ENCODE results near the gene SELENOM.

The SELENOM gene

DNA sequence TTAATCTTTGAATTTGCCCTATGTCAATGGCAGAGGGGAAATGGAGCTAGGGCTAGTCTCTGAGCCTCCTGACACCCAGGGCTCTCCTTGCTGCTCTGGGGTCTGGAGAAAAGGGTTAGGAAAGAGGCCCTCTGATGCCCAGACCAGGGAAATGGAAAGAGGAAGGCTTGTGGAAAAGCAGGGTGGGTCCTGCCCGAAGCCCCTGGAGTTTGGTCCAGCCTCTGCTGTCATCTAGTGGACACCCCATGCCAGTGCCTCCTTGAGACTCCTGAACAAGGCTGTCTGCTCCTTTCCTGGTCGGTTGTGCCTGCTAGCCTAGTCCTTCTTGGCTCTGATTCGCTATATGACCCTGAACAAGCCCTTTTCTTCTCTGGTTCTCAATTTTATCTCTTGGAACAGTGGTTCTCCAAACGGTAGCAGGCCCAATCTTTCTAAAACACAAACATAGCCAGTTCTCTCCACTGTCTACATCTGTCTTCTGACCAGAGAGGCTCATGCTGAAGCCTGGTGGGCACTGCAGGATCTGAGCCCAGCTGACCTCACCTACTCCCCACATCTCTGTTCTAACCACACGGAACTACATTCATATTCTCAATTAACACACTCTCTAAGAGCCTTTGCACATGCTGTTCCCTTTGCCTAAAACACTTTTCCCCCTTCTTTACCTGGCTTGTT is 41.7 kb upstream of the SELENOM start:
- Histone ChIP-seq H3K27me3 (ENCODE audit: control insufficient read depth, low read length) (peaks cover 2% of the 10 kb centered on the region; the same call in 1 of the 2 replicates), H3K27ac (ENCODE audit: low read depth, low read length) (no peak overlapping the region), H3K4me2 (ENCODE audit: low read length) (no peak overlapping the region), H3K4me1 (ENCODE audit: control insufficient read depth, low read length) (no peaks in the 10 kb centered on the region), H3F3A (ENCODE audit: control insufficient read depth, insufficient read depth) (no peaks in the 10 kb centered on the region), H3K9me2 (replicated peaks; ENCODE audit: control insufficient read depth, low read length) (no peaks in the 10 kb centered on the region), H3K36me3 (ENCODE audit: control insufficient read depth, low read length) (no peaks in the 10 kb centered on the region), H3K9me3 (ENCODE audit: control insufficient read depth, insufficient read depth, low read length) (peaks cover 10% of the 10 kb centered on the region; the same call in 1 of the 2 replicates), H3K4me3 (ENCODE audit: low read length) (no peak overlapping the region), H4K20me1 (ENCODE audit: control insufficient read depth, insufficient read depth, low read depth, low read length) (no peaks in the 10 kb centered on the region), H3K79me2 (ENCODE audit: control insufficient read depth, low read length) (no peaks in the 10 kb centered on the region)
- peak; percentile 79 for TF ChIP-seq CTCF (IDR thresholded peaks at IDR 0.05; ENCODE audit: low read depth, low read length, poor library complexity, severe bottlenecking)
- TF ChIP-seq EZH2phosphoT487 (IDR thresholded peaks at IDR 0.05; ENCODE audit: borderline replicate concordance, low read length): no peak

DNA sequence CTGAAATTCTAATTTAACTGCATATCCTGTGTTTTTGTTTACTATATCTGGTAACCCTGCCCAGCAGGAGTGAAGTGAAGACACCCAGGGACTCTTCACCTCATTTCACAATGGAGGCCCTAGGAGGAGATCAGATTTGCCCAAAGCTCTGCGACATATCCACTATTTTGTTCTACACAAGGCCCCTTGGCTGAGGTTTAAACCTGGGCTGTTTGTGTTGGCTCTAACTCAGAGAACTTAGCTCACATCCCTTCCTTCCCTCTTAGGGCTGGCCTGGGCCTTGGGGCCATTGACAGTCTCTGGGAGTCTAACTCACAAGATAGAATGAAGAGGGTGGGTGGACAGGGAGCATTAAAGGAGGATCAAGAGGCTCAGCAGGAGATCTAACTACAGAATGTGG is 41.1 kb upstream of the SELENOM start:
- Histone ChIP-seq H3K4me1 (ENCODE audit: control insufficient read depth, low read length) (no peaks in the 10 kb centered on the region), H3K27ac (ENCODE audit: low read depth, low read length) (no peak overlapping the region), H3K9me3 (ENCODE audit: control insufficient read depth, insufficient read depth, low read length) (peaks cover 10% of the 10 kb centered on the region; the same call in 1 of the 2 replicates), H3K79me2 (ENCODE audit: control insufficient read depth, low read length) (no peaks in the 10 kb centered on the region), H4K20me1 (ENCODE audit: control insufficient read depth, insufficient read depth, low read depth, low read length) (no peaks in the 10 kb centered on the region), H3K9me2 (replicated peaks; ENCODE audit: control insufficient read depth, low read length) (no peaks in the 10 kb centered on the region), H3K4me3 (ENCODE audit: low read length) (no peak overlapping the region), H3K27me3 (ENCODE audit: control insufficient read depth, low read length) (peaks cover 2% of the 10 kb centered on the region; the same call in 1 of the 2 replicates), H3K4me2 (ENCODE audit: low read length) (no peak overlapping the region), H3F3A (ENCODE audit: control insufficient read depth, insufficient read depth) (no peaks in the 10 kb centered on the region), H3K36me3 (ENCODE audit: control insufficient read depth, low read length) (no peaks in the 10 kb centered on the region)
- TF ChIP-seq EZH2phosphoT487 (IDR thresholded peaks at IDR 0.05; ENCODE audit: borderline replicate concordance, low read length) (no peak), CTCF (IDR thresholded peaks at IDR 0.05; ENCODE audit: low read depth, low read length, poor library complexity, severe bottlenecking) (no peak)

DNA sequence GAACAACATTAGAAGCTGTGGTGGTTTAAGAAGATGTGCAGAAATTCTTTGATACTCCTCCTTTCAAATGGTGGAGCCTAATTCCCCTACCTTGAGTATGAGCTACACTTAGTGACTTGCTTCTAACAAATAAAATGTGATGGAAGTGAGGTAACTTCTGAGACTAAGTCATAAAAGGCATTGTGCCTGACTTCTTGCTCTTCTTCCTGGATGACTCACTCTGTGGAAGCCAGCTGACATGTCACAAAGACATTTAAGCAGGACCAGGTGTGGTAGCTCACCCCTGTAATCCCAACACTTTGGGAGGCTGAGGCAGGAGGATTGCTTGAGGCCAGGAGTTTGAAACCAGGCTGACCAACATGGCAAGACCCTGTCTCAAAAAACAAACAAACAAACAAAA is 36.9 kb upstream of the SELENOM start:
- Histone ChIP-seq H3K4me2 (ENCODE audit: low read length) (no peak overlapping the region), H3K9me3 (ENCODE audit: control insufficient read depth, insufficient read depth, low read length) (peaks cover 10% of the 10 kb centered on the region; the same call in 1 of the 2 replicates), H3K27me3 (ENCODE audit: control insufficient read depth, low read length) (peaks cover 2% of the 10 kb centered on the region; the same call in 1 of the 2 replicates), H4K20me1 (ENCODE audit: control insufficient read depth, insufficient read depth, low read depth, low read length) (no peaks in the 10 kb centered on the region), H3K9me2 (replicated peaks; ENCODE audit: control insufficient read depth, low read length) (no peaks in the 10 kb centered on the region), H3F3A (ENCODE audit: control insufficient read depth, insufficient read depth) (no peaks in the 10 kb centered on the region), H3K79me2 (ENCODE audit: control insufficient read depth, low read length) (no peaks in the 10 kb centered on the region), H3K4me3 (ENCODE audit: low read length) (no peak overlapping the region), H3K27ac (ENCODE audit: low read depth, low read length) (no peak overlapping the region), H3K36me3 (ENCODE audit: control insufficient read depth, low read length) (no peaks in the 10 kb centered on the region), H3K4me1 (ENCODE audit: control insufficient read depth, low read length) (no peaks in the 10 kb centered on the region)
- TF ChIP-seq EZH2phosphoT487 (IDR thresholded peaks at IDR 0.05; ENCODE audit: borderline replicate concordance, low read length) (no peak), CTCF (IDR thresholded peaks at IDR 0.05; ENCODE audit: low read depth, low read length, poor library complexity, severe bottlenecking) (no peak)

All from DOHH2 (cell line).